ENCODE results near the gene XCL2.
A peak's percentile ranks its signal among the peaks of the same experiment; 100 is the strongest.

XCL2 gene

GRCh38 chr1:168507828-168508227 is 36.0 kb downstream of the XCL2 start (continued):
- TF ChIP-seq ZFP3 (CRISPR knock-in tag; IDR thresholded peaks at IDR 0.05) (no peak), POU6F1 (CRISPR knock-in tag; IDR thresholded peaks at IDR 0.05; ENCODE audit: borderline replicate concordance, low read depth) (no peak), CSDC2 (CRISPR knock-in tag; IDR thresholded peaks at IDR 0.05) (no peak), ISL1 (CRISPR knock-in tag; IDR thresholded peaks at IDR 0.05) (no peak), CREB5 (CRISPR knock-in tag; IDR thresholded peaks at IDR 0.05; ENCODE audit: low read depth) (no peak)

- TF ChIP-seq ZFP30 (CRISPR knock-in tag; IDR thresholded peaks at IDR 0.05) (no peak), ZNF8 (CRISPR knock-in tag; IDR thresholded peaks at IDR 0.05) (no peak), TCF4 (CRISPR knock-in tag; IDR thresholded peaks at IDR 0.05; ENCODE audit: borderline replicate concordance) (no peak), GLIS3 (CRISPR knock-in tag; IDR thresholded peaks at IDR 0.05) (no peak), OSR1 (CRISPR knock-in tag; IDR thresholded peaks at IDR 0.05) (no peak), CREB5 (CRISPR knock-in tag; IDR thresholded peaks at IDR 0.05; ENCODE audit: low read depth) (no peak), ESRRG (CRISPR knock-in tag; IDR thresholded peaks at IDR 0.05) (no peak), ZC3H10 (CRISPR knock-in tag; IDR thresholded peaks at IDR 0.05) (no peak), ZNF565 (CRISPR knock-in tag; conservative IDR thresholded peaks at IDR 0.05; ENCODE audit: low read depth) (no peak), ARNTL (CRISPR knock-in tag; IDR thresholded peaks at IDR 0.05; ENCODE audit: borderline replicate concordance, low read depth) (no peak), TOX (CRISPR knock-in tag; IDR thresholded peaks at IDR 0.05; ENCODE audit: borderline replicate concordance) (no peak), CSDC2 (CRISPR knock-in tag; IDR thresholded peaks at IDR 0.05) (no peak), POU6F1 (CRISPR knock-in tag; IDR thresholded peaks at IDR 0.05; ENCODE audit: borderline replicate concordance, low read depth) (no peak), ZNF70 (CRISPR knock-in tag; IDR thresholded peaks at IDR 0.05) (no peak), PATZ1 (CRISPR knock-in tag; IDR thresholded peaks at IDR 0.05; ENCODE audit: borderline replicate concordance) (no peak), CSRNP3 (CRISPR knock-in tag; IDR thresholded peaks at IDR 0.05) (no peak), SNAI2 (CRISPR knock-in tag; IDR thresholded peaks at IDR 0.05) (no peak), RARB (CRISPR knock-in tag; IDR thresholded peaks at IDR 0.05) (no peak), PPARA (CRISPR knock-in tag; IDR thresholded peaks at IDR 0.05; ENCODE audit: borderline replicate concordance) (no peak)
- no peak for ATAC-seq
These were observed 36.6 kb downstream of the XCL2 start for GRCh38 chr1:168507231-168507630.

GRCh38 chr1:168506204-168506819 is 37.5 kb downstream of the XCL2 start:
- no peak for TF ChIP-seq ZNF8 (CRISPR knock-in tag; IDR thresholded peaks at IDR 0.05)
- TF ChIP-seq OSR1 (CRISPR knock-in tag; IDR thresholded peaks at IDR 0.05), result 0 out of 2 replicates have a peak, but pooled peaks have one; percentile 13
- no peak for TF ChIP-seq TSHZ2 (CRISPR knock-in tag; IDR thresholded peaks at IDR 0.05)
- TF ChIP-seq ARNTL (CRISPR knock-in tag; IDR thresholded peaks at IDR 0.05; ENCODE audit: borderline replicate concordance, low read depth), result no peak
- TF ChIP-seq ZFP3 (CRISPR knock-in tag; IDR thresholded peaks at IDR 0.05), result no peak

More at GRCh38 chr1:168506204-168506819, 37.5 kb downstream of the XCL2 start:
- peak; percentile 81 for ATAC-seq

Measured in SK-N-SH treated with all-trans-retinoic acid at 6 μM for 48 hours (cell line).